Psoas muscle (tissue), 8 donors: Measurements from ENCODE around the gene CAMTA1. TPM values are rescaled to one million over a fixed set of nuclear protein-coding genes. Genes with fewer than 3 reads are reported as not detected.

ENCODE experiments used
- ATAC-seq, 4 donors: fragments of 200-7000 bp; cut with Tn5 transposase; one replicate each; pipeline ENCODE4 v1.9.1; 2020; ENCODE audit warnings: moderate library complexity in 3 of 4, mild to moderate bottlenecking in 2 of 4
- DNase-seq, 2 donors: peaks; one replicate each; pipeline ENCODE4 v3.0.0-alpha.2; 2020
- H3K27ac ChIP-seq: fragments of 200-600 bp; one replicate; pipeline ENCODE4 v1.8.0; 2022
- H3K27me3 ChIP-seq, 3 donors: fragments of 200-600 bp in 1 of 3; one replicate each; pipeline versions ENCODE4 v1.6.1 to v1.8.0; 2013 to 2022; ENCODE audit warnings: low read length in 2 of 3, mild to moderate bottlenecking in 2 of 3, moderate library complexity in 1 of 3; ENCODE audit not compliant: insufficient read depth in 3 of 3
- H3K36me3 ChIP-seq, 2 donors: fragments of 200-600 bp in 1 of 2; one replicate each; pipeline versions ENCODE4 v1.6.1 to v1.8.0; 2013 to 2022; ENCODE audit warnings: low read depth in 1 of 2, mild to moderate bottlenecking in 1 of 2, moderate library complexity in 1 of 2; ENCODE audit not compliant: insufficient read depth in 1 of 2
- H3K4me1 ChIP-seq: fragments of 200-600 bp; one replicate; pipeline ENCODE4 v1.8.0; 2022
- H3K4me3 ChIP-seq: fragments of 200-600 bp; one replicate; pipeline ENCODE4 v1.8.0; 2022; ENCODE audit warnings: mild to moderate bottlenecking
- H3K9me3 ChIP-seq: fragments of 200-600 bp; one replicate; pipeline ENCODE4 v1.8.0; 2022
- WGBS, 3 donors: extraction: QIAGEN DNeasy Blood & Tissue Kit; methylation state at CpG; one replicate each; pipeline versions ENCODE4 v1.1.6 to v1.1.7; 2013; 5-methylcytosine and 5-hydroxymethylcytosine counted together
- intact Hi-C, 2 donors: fragments of 100-400 bp; cut with DNase I; formaldehyde crosslinking; loops; one replicate each; pipeline versions ENCODE4 v1.11.0 to v1.14.2; 2022
- polyA plus RNA-seq, 3 donors: library from polyadenylated mRNA; stranded (reverse); fragments of 200-250 nt; gene quantifications; one replicate each; pipeline ENCODE4 v1.2.3, GENCODE V29; 2013
- total RNA-seq, 4 donors: library from RNA; stranded (reverse); fragmentation: NEBNext Ultra II Directional in 2 of 4; extraction: Animal tissue kit (Norgen Biotek cat#: 25700) in 2 of 4; gene quantifications; one replicate each; pipeline versions ENCODE4 v1.2.1 to v1.2.4, GENCODE V29; 2021 to 2023
- TF ChIP-seq, protein P1 (sequence below): fragments of 200-600 bp; IDR thresholded peaks from one replicate; pipeline ENCODE4 v1.8.0; 2022; ENCODE audit warnings: antibody characterized with exemption
- donor health status: healthy with polysubstance abuse.
- donor health status: DM: no; HTN: no; CAD: no; lungs with moderate emphysema.
- donor health status: Bipolar disorder and iron deficiency.
- donor health status: healthy.
- donor health status: DM: yes; HTN: yes; CAD: no.
- donor health status: DM: no; HTN: no; CAD: no.
- donor health status: DM: no; HTN: no; CAD: no.
- donor health status: DM: yes; HTN: yes; CAD: no.

CAMTA1 gene
- total and polyA plus RNA-seq, 7 donors = 64.6 to 206 (median 76.5) TPM

DNA sequence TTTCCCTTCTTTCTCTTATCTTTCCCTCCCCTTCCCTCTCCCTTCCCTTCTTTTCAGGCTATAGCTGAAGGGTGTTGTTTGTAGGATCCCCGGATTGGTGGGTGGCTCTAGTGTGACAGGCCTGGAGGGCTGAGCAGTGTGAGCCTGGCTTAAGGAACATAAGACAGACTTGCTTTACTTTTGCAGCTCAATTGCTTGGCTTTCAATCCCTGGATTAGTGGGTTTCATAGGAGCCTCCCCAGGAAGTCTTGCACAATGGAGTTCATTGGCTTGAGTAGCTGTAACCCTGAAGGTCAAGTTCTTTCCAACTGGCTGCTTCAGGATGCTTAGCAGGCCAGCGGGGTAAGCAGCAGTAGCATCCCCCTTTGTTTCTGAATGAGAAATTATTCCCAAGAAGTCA, 126.7 kb downstream of the CAMTA1 start:
- peak in 2 of 4 donors; percentile 34 to 38 for ATAC-seq
- TF ChIP-seq, protein P1, sequence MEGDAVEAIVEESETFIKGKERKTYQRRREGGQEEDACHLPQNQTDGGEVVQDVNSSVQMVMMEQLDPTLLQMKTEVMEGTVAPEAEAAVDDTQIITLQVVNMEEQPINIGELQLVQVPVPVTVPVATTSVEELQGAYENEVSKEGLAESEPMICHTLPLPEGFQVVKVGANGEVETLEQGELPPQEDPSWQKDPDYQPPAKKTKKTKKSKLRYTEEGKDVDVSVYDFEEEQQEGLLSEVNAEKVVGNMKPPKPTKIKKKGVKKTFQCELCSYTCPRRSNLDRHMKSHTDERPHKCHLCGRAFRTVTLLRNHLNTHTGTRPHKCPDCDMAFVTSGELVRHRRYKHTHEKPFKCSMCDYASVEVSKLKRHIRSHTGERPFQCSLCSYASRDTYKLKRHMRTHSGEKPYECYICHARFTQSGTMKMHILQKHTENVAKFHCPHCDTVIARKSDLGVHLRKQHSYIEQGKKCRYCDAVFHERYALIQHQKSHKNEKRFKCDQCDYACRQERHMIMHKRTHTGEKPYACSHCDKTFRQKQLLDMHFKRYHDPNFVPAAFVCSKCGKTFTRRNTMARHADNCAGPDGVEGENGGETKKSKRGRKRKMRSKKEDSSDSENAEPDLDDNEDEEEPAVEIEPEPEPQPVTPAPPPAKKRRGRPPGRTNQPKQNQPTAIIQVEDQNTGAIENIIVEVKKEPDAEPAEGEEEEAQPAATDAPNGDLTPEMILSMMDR = no peak
- DNase-seq = no peak
- no peak overlapping the region for H3K27ac ChIP-seq
- no peaks in the 10 kb centered on the region for H3K36me3 ChIP-seq
- WGBS, 3 donors = 53 to 61% (median 55%) methylated on average over 2 of the region's 2 CpGs
- intact Hi-C loops = no loop called here
- no peaks in the 10 kb centered on the region for H3K9me3 ChIP-seq
- no peak overlapping the region for H3K4me3 ChIP-seq
- no peaks in the 10 kb centered on the region for H3K4me1 ChIP-seq
- peaks cover 0 to 19% (median 4%) of the 10 kb centered on the region in 3 donors for H3K27me3 ChIP-seq

DNA sequence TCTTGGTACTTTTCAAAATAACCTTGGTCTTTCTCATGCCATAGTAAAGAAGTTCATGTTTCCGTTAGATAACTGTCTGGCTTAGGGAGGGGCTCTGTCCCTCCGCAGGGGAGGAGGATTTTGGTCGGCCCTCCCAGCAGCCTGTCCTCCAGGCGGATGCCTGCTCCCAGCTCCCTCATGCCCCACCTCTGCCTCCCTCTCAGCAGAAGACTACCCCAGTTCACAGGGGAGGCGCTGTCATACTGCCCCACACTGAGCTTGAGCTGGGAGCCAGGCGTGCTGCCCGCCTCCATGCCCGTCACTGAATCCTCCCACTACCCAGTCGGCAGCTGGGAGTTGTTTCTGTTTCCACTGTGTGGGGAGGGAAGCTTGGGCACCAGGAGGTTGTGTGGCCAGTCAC, 127.3 kb downstream of the CAMTA1 start:
- no peaks in the 10 kb centered on the region for H3K36me3 ChIP-seq
- TF ChIP-seq, protein P1 = no peak
- intact Hi-C loops = no loop called here
- peak in 1 of 4 donors; percentile 30 for ATAC-seq
- H3K27me3 ChIP-seq = peaks cover 0 to 19% (median 4%) of the 10 kb centered on the region in 3 donors
- H3K4me3 ChIP-seq = no peak overlapping the region
- no peak for DNase-seq
- H3K9me3 ChIP-seq = no peaks in the 10 kb centered on the region
- H3K4me1 ChIP-seq = no peaks in the 10 kb centered on the region
- WGBS, 3 donors = 44 to 58% (median 56%) methylated on average over 9 of the region's 9 CpGs
- H3K27ac ChIP-seq = no peak overlapping the region

DNA sequence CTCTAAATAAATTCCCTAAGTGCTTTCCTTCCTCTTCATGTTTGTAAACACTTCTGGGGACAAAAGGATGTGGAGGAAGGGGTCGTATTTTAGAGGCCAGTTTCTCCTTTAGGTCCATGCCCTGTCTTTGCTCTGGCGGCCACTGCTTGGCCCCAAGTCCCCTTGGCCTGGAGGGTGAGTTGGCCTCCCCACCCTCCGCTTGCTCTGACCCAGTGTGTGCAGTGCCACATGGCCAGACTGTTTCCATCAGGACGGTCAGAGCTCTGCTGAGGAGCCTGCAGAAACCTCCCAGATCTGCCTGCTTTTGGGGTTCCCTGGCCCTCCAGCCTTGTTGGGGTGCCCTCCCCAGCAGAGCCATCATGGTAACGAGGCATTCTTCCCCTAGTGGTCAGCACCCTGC, 127.8 kb downstream of the CAMTA1 start:
- no peak overlapping the region for H3K27ac ChIP-seq
- H3K36me3 ChIP-seq = no peaks in the 10 kb centered on the region
- WGBS, 3 donors = 80 to 83% (median 80%) methylated on average over 5 of the region's 5 CpGs
- no peaks in the 10 kb centered on the region for H3K4me1 ChIP-seq
- intact Hi-C loops = no loop called here
- H3K27me3 ChIP-seq = peaks cover 0 to 14% (median 4%) of the 10 kb centered on the region in 3 donors
- no peak overlapping the region for H3K4me3 ChIP-seq
- no peak for ATAC-seq
- H3K9me3 ChIP-seq = no peaks in the 10 kb centered on the region
- TF ChIP-seq, protein P1 = no peak
- DNase-seq = no peak

DNA sequence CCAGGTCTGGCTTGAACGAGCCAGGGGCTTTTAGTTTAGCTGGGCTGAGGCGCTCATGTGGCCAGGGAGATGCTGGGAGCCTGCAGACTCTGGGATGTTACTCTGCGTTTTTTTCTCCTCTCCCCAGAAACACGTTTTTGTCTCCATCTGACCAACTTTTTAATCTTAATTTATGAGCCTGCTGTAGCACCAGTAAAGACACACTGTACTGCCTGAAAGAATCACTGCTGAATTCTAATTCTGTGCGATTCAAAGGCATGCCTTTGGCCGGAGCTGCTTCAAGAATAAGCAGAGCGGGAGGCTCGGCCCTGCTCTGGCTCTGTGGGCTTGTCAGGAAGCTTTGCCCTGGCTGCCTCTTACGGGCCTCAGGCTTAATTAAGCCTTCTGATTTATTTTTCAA, 129.5 kb downstream of the CAMTA1 start:
- Histone ChIP-seq H3K9me3 (no peaks in the 10 kb centered on the region), H3K4me1 (no peaks in the 10 kb centered on the region), H3K27me3 (peaks cover 0 to 3% (median 2%) of the 10 kb centered on the region in 3 donors), H3K4me3 (no peak overlapping the region), H3K27ac (no peak overlapping the region), H3K36me3 (no peaks in the 10 kb centered on the region)
- TF ChIP-seq, protein P1 = no peak
- intact Hi-C loops = no loop called here
- DNase-seq = peak in 1 of 2 donors; percentile 35
- ATAC-seq = no peak
- WGBS, 3 donors = 76 to 81% (median 79%) methylated on average over 9 of the region's 9 CpGs

DNA sequence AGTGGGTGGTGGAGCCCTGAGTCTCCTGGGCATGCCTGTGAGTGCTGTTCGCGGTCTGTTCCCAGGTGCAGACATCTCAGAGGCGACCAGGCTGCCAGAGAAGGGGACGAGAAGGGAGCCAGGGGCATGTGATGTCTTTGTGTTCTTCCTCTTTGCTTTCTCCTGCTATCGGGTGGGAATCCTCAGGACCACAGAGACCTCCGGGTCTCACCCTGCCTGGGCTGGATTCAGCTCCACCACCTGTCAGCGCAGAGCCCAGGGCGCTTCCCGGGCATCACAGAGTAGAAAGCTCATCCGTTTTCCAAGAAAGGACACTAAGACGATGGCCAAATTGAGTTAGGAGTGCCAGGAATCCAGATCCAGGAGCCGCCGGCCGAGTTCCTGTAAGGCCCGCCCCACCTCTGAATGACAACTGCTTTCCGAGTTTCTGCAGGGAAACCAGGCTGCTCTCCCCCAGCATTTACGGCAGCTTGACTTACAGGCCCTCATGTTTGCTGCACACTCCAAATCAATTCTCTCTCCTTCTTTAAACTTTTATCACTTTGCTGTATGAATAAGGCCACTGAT, 130.8 kb downstream of the CAMTA1 start:
- TF ChIP-seq, protein P1 = no peak
- Histone ChIP-seq H3K9me3 (no peaks in the 10 kb centered on the region), H3K4me3 (no peak overlapping the region), H3K27ac (no peak overlapping the region), H3K4me1 (no peaks in the 10 kb centered on the region), H3K27me3 (peaks cover 0 to 3% (median 2%) of the 10 kb centered on the region in 3 donors), H3K36me3 (no peaks in the 10 kb centered on the region)
- intact Hi-C loops = no loop called here
- WGBS, 3 donors = 65 to 77% (median 76%) methylated on average over 17 of the region's 17 CpGs
- DNase-seq = no peak
- ATAC-seq = no peak
